ENCODE data around the gene SPATS1.
A peak's percentile ranks its signal among the peaks of the same experiment; 100 is the strongest.
"Not testable (repeated sequence)": the region's sequence is repeated elsewhere in the genome, so short reads cannot be mapped to it uniquely, and the experiment has no call there.

Gene SPATS1

DNA sequence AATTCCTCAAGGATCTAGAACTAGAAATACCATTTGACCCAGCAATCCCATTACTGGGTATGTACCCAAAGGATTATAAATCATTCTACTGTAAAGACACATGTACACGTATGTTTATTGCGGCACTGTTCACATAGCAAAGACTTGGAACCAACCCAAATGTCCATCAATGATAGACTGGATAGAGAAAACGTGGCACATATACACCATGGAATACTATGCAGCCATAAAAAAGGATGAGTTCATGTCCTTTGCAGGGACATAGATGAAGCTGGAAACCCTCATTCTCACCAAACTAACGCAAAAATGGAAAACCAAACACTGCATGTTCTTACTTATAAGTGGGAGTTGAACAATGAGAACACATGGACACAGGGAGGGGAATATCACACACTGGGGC, 4.4 kb downstream of the SPATS1 start:
- ATAC-seq: not testable (repeated sequence)

DNA sequence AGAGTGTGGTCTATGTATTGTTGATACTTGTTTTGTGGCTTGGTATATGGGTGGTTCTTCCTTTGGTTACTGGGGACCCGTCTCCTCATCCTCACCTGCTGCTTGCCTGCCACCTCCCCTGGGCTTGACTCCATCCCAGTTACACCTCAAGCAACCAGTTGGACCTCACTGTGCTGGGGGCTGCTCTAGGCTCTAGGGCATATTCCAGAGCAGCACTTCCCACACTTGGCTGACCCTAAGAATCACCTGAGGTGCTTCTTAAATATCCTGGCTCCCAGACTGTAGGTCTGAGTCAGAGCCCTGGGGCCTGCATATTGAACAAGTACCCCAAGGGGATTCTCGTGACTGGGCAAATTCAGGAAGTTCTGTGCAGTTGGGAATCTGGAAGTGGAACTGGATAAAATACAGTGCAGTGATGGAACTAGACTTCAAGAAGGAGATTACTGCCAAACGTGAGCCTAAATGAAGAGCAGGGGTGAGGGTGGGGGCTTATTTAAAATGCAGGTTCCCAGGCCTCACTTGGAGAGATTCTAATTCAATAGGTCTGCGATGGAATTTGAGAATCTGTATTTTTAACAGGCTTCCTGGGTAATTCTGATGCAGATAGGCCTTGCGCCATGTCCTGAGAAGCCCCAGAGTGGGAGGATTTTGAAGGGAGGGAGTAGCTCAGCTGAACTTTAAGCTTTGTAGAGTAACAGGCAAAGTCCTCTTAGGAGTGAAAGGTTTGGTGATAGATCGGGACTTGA, 7.6 kb downstream of the SPATS1 start:
- no peak for ATAC-seq

DNA sequence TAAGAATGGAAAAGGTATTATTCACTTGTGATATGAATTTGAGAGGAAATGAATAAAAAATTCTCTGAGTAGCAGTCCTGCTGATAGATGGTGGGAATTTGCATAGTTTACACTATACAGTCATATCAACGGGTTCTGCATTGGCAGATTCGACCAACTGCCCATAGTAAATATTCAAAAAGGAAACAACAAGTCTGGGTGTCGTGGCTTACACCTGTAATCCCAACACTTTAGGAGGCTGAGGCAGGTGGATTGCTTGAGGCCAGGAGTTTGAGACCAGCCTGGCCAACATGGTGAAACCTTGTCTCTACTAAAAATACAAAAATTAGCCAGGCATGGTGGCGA, 8.2 kb downstream of the SPATS1 start:
- ATAC-seq: not testable (repeated sequence)

DNA sequence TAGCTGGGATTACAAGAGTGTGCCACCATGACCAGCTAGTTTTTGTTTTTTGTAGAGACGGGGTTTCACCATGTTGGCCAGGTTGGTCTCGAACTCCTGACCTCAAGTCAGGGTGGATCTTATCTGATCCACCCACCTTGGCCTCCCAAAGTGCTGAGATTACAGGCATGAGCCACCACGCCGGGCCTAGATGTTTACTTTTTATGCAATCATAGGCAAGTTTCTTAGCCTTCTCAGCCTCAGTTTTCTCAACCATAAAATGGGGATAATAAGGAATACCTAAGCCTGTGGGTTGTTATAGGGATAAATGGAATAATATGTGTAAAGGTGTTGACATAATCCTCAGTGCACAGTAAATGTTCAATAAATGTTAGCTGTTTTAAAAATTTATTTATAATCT, 9.8 kb downstream of the SPATS1 start:
- no peak for ATAC-seq

DNA sequence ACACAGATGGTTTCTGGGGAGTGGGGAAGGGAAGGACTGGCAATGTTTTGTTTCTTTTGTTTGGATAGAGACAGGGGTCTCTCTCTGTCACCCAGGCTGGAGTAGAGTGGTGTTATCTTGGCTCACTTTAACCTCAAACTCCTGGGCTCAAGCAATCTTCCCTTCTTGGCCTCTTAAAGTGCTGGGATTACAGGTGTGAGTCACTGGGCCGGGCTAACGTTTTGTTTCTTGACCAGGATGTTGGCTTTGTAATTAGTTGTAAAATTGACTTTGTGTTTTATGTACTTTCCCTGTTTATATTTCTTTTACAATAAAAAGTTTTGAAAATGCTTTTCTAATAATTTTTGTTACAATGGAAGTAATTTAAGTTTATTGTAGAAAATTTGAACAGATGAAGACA, 10.9 kb downstream of the SPATS1 start:
- no peak for ATAC-seq

DNA sequence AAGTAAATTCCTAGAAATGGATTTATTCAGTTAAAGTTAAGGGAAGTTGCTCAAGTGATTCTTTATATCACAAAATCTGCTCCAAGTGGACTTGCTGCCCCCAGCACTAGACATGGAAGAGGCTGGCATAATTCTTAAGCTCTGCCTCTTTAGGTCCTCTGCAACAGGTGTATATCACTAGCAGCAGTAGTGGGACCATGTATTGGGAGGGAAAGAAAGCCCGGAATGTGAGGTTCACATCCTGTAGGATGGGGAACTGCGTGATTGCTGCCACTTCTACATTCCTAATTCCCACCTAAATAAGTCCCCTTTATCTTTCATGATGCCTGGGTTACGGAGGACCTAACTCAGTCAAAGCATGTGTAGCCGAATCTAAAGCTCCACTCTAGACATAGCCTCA, 13.2 kb downstream of the SPATS1 start:
- no peak for ATAC-seq

DNA sequence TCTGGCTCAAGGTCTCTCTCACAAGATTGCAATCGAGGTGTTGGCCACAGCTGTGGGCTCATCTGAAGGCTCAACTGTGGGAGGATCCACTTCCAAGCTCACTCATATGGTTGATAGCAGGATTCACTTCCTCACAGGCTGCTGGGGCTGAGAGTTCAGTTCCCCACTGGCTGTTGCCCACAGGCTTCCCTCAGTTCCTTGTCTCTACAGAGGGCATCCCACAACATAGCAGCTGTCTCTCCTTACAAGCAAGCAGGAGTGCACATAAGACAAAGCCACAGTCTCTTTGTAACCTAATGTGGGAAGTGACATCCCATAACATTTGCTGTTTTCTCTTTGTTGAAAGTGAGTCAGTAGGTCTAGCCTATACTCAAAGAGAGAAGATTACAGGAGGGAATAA, 14.0 kb downstream of the SPATS1 start:
- ATAC-seq: no peak

DNA sequence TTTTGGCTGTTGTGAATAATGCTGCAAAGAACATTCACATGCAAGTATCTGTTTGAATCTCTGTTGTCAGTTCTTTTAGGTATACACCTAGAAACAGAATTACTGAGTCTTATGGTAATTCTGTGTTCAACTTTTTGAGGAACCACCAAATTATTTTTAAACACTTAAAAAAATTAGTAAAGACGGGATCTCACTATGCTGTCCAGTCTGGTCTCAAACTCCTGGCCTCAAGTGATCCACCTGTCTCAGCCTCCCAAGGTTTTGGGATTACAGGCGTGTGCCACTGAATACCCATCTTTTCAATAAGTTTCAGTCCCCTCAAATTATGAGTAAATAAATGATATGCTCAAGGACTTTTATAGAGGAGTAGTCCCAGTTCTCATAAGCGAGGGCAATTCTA, 17.5 kb downstream of the SPATS1 start:
- no peak for ATAC-seq

DNA sequence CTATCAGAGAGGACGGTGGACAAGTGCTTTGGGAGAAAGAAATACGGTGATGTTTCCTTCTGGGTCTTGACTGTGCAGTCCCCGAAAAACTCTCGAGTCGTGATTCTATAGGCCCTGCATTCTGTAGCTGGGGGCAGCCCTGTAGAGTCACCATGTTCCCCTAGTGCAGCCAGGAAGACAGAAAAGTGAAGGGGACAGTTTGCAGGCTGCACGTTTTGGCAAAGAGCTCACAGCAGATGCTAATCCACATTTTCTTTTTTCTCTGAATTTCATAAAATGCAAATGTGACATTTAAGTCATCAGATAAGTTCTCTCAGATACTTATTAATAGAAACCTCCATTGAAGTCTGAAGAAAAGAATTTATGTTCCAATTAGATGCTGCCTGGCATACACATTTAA, 19.5 kb downstream of the SPATS1 start:
- ATAC-seq: no peak

DNA sequence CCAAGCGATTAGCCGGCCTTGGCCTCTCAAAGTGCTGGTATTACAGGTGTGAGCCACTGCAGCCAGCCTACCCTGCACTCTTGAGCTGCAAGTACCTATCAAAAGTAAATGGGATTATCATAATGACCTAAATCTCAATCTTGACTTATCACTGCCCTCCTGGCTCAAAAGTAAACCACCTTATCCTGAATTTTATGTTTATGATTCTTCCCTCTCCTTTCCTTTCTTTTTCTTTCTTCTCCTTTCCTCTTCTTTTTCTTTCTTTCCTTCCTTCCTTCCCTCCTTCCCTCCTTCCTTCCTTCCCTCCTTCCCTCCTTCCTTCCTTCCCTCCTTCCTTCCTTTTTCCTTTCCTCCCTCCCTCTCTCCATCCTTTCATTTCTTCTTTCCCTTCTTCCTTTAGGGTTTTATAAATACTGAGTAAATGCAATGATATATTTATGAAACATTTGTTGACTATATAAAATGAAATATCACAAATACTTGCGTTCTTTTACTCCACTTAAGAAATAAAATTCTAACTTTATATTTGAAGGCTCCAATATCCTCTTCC, 21.0 kb downstream of the SPATS1 start:
- ATAC-seq: no peak

DNA sequence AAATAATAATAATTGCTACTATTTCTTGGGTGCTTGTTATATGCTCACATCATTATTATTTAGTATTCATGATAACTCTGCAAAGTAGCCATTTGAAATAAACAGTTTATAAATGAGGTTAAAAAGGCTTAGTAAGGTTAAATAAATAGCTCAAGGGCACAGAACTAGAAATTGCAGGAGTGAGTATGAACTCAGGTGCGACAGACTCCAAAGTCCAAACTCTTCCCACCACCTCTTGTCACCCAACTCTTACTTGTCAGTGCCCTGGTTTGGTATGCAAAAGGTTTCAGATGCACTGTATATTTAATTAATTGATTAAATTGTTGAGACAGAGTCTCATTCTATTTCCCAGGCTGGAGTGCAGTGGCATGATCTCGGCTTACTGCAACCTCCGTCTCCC, 24.3 kb downstream of the SPATS1 start:
- ATAC-seq: no peak

DNA sequence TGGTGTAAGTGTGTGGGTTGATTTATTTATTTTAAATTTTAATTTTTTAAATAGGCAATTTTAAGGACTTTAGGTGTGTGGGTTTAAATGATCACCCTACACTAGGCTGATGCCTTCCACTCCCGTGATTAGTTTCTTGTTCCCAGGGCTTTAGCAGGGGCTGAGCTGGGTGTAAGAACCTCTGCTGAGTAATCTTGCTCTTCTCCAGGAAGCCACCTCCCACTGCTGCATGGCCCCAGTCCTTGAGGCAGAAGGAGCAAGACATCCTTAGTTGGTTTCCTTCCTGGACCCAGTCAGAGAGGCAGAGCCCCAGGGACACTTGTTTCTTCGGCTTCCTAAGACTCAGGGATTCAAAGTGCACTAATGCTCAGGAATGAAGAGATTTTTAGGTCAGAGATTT, 25.2 kb downstream of the SPATS1 start:
- ATAC-seq: no peak

DNA sequence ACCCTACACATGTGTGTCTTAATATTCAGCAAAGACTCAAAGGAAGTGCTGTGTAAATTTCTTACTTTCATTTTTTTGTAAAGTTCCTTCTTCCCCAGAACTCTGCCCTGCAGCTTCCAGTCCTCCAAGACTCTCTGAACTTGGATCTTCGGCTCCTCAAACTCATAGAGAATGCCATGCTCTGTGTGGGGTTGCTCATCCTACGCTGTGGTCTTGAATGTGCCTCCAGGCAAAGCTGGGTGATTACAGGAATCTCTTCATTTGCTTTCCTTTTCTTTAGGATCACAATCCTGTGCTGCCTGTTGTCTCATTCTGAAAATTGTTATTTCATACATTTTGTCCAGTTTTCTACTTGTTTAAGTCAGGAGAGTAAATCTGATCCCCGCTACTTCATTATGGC, 30.6 kb downstream of the SPATS1 start:
- ATAC-seq: no peak

DNA sequence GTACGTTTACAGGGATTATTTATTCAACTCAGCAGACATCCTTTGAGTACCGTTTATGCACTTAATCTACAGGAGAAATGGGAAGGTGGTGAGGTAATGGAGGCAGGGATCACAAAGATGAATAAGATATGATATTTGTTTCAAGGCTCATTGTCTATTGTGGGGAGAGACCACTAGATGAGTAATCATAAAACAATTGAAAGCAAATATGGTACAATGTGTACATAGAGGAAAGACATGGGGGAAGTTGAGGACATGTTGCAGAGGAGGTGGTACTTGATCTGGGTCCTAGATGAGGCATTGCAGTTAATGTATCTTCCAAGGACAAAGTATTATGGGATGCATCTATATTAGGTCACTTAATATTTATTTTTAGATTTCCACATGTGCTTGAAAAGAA, 31.3 kb downstream of the SPATS1 start:
- ATAC-seq: no peak

DNA sequence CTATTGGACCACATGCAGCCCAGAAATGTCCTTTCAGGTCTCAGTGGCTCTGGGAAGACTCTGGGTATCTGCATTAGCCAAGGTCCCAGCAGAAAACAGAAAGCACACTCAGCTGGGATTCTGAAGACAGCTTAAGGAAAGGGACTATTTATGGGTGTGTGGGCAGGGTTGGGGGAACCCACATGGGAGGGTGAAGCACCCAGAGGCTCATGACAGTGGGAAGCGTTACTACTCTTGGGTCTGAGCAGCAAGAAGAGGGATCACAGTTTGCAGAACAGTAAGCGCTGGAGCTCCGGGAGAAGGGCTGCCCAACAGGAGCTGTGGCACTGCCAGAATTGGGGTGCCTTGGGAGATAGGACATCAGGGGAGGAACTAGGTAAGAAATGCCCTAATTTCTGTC, 32.6 kb downstream of the SPATS1 start:
- no peak for ATAC-seq

DNA sequence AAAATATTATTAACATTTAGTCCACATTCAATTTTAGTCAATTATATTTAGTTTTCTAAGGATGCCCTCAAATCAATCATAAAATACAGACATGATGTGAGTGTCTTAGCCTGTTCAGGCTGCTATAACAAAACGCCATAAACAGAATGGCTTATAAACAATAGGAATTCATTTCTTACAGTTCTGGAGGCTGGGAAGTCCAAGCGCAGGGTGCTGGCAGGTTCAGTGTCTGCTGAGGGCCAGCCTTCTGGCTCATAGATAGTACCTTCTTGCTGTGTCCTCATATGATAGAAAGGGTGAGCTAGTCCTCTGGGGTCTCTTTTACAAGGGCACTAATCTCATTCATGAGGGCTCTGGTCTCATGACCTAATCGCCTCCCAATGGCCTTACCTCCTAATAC, 35.0 kb downstream of the SPATS1 start:
- ATAC-seq: no peak

DNA sequence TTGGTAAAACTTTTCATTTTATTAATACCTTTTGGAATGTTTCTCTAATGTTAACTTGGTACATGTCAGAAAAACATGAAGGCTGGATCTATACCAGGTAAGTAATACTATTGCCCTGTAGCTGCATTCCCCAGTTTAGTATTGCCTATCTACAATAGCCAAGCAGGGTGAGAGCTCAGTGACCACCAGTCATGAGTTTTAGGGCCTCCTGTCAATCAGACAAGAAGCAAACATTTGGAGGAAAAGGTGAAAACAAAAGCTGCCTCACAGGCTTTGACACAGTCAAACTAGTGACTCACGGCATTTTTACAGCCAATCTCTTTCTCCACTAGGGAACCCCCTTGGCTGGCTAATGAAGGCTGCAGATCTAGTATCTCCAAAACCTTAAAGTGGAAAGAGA, 35.5 kb downstream of the SPATS1 start:
- ATAC-seq: no peak

DNA sequence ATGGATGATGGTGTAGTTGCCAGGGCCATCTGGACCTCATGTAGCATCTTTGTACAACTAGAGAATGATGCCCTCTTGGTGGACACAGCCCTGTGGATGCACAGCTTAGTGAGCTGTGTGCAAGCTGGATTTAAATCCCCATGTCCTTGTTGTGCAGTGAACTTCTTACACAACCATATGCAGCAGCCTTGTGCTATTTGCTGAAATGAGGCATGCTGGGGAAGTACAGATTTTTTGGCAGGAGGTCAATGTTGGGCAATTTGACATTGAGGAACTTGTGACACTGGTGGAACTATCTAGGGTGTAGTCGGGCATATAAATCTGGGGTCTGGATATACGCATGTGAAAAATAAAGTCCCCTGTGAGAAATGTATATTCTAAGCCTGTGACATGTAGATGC, 39.3 kb downstream of the SPATS1 start:
- no peak for ATAC-seq

DNA sequence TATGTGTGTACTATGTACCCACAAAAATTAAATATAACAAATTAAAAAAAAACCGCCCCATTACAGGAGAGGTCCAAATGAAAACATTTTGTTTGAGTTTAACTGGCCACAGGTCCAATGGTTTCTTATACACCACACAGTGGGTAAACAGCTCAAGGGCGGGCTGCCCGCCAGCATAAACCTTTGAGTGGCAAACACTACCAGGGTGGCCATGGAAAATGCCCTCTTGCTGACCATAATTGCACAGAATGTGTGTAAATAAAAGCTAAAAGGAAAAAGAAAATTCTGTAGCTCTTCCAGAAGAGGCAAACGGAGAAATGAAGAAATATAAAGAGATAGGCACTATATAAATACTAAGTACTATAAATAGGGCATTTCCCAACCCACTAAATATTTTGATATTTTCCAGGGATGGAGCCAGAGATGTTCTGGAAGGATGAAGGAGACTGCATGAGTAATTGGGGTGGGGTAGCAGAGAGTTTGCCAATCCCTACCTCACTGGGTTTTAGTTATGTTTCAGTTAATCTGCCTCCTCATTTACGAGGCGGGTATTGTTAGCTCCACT, 44.0 kb downstream of the SPATS1 start:
- ATAC-seq: no peak

DNA sequence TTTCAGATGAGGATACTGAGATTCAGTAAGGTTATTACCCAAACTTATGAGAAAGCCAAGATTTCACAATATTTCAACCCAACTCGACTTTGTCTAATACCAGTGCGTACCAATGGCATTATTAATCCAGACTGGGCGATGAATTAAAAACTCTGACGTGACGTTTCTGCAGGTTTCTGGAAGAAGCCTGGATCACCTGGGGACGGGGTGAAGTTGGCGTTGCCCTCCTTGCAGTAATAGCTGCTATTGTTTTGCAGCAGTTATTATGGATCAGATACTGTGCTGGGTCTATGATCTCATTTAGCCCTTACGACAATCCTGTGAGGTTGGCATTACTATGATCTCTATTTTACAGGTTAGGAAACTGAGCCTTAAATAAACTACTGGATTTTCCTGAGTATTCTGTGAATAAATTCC, 44.5 kb downstream of the SPATS1 start:
- ATAC-seq: peak in 1 of 2 donors; percentile 13

DNA sequence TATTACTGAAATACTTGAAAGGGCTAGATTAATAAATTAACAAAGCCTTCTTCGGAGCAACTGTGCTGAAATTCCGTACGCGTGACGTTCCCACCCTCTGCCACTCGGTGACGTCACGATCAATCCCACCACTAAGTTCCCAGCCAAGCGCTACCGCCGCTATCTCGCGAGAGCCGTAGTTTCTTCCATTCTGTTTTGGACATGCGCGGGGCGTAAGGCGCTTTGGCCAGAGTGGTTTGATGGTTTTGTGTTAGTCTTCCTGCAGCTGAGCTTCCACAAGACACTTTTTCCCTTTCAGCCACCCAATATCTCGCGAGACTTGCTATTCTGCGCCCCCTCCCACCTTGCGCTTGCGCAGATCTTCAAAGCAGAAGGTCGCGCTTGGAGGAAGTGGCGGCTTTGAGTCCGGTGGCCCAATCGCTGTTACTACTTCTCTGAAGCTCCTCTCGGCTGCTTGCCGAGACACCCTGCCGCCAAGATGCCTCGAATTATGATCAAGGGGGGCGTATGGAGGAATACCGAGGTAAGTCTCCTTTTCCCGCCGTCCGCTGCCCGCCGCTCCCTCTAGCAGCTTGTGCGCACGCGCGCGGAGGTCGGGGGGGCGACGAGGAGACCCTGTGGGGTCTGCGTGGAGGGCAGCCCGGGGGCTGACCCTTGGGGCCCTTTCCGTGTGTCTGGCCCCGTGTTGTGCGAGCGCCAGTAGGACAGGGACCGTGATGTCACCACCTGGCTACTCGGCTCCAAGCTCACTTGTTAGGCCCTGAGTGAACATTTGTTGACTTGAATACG, 45.1 kb downstream of the SPATS1 start, which contains the start of gene CDC5L:
TSS of gene CDC5L (plus strand) at position 361 of the 789 bp plus-strand sequence. CDS start at position 479, 118 bp downstream.
- peak; percentile 91 to 92 for ATAC-seq

DNA sequence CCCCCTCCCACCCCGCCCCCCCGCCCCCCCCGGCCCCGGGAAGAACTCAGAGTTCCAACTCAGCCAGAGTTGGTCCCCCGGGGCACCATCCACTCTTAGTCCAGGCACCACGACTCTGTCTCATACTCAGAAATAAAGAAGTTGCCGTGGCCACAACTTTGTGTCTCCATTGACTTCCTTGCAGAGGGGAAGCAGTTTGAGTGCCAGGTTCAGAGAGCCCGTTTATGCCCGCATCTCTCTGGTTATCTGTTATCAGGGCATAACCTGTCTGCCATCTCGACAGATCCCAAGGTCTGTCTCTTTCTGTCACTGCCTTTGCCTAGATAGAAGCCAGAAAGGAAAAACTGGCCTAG, 45.7 kb downstream of the SPATS1 start:
- no peak for ATAC-seq

DNA sequence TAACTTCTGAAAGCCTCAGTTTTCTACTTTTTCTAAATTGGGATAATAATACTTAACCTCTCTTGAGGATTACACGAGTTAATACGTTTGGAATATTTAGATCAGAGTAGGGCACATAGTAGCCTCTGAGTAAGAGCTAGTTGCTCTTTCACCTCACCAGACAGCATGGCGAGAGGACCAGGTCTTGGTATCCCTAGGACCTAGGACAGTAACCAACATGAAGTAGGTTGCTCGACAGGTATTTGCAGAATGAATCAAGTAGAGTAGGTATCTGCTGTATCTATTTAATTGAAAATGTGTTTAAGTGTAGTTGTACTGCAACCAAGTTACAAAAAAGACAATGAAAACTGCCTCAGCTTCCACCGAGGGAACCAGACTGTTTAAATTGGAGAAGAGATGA, 46.4 kb downstream of the SPATS1 start:
- ATAC-seq: no peak

DNA sequence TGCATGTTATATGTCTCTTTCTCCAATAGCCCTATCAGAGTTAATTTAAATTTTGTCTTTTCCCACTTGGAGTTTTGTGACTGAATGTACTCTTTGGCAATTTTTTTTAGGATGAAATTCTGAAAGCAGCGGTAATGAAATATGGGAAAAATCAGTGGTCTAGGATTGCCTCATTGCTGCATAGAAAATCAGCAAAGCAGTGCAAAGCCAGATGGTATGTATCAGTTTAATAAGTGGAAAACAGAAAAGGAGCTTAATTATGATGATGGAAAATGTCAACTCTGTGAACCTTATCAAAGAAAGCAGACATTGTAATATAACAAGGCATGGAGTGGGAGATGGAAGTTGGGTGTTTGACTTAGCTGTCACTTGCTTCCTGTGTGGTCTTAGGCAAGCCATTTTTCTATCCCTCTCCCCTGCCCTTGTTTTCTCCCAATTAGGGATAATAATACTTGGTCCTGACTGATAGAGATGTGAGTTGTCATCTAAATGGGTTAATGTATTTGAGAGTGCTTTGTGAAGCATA, 47.8 kb downstream of the SPATS1 start:
- no peak for ATAC-seq

All from activated CD4-positive, CD25-positive, alpha-beta regulatory T cell treated with anti-CD3 and anti-CD28 coated beads, Interleukin-2, amount 50 U/mL, for 24 hours (primary cell).